ENCODE results near the gene KLK7.

The KLK7 gene

DNA sequence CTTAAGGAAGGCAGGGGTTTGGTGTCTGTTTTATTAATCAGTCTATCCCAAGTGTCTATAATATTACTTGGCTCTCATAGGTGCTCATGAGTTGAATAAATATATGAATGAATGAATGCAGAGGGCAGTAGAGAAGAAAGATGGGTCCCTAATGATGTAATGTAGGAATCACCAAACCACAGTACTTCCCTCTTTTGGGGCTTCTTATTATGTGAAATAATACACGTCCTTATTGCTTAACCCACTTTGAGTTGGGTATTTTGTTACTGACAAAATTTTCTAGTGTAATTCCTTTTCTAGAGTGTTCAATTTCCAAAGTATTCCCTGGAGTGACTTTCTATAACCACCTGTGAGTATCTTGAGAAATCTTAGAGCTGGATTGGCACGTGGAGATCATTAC lies 44.1 kb downstream of the KLK7 start:
- no peak for DNase-seq (ENCODE audit: low read depth in 2 of 3, low spot score in 2 of 3)

DNA sequence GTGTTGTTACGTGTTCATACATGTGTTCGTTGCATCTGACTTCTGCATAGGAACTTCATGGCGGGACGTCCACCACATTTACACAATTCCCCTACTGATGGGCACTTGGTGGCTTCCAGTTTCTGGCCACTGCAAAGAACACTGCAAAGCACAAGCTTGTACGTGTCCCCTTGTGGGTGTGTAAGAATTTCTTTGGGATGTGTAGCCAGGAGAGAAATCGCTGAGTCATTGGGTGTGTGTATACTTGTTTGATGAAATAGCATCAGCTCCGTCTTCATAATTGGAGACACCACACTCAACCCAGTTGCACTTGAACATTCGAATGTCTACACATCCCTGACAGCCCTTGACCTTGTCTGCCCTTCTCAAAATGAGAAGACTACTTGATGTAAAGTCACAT lies 50.1 kb downstream of the KLK7 start:
- DNase-seq (ENCODE audit: low read depth in 2 of 3, low spot score in 2 of 3) = no peak

DNA sequence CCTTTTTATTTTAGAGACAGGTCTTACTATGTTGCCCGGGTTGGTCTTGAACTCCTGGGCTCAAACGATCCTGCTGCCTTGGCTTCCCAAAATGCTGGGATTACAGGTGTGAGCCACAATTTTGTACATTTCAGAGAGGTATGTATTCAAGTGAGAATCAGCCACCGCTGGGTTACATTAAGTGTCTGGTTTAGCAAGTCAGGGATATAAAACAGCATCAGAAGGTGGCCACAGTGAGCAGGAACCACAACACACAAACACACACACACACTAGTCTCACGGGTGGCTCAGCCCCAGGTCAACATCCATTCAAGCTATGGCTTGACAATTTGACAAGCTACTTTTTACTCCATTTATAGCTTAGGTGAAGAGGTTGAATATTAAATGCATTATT lies 51.0 kb downstream of the KLK7 start:
- DNase-seq (ENCODE audit: low read depth in 2 of 3, low spot score in 2 of 3) = no peak

DNA sequence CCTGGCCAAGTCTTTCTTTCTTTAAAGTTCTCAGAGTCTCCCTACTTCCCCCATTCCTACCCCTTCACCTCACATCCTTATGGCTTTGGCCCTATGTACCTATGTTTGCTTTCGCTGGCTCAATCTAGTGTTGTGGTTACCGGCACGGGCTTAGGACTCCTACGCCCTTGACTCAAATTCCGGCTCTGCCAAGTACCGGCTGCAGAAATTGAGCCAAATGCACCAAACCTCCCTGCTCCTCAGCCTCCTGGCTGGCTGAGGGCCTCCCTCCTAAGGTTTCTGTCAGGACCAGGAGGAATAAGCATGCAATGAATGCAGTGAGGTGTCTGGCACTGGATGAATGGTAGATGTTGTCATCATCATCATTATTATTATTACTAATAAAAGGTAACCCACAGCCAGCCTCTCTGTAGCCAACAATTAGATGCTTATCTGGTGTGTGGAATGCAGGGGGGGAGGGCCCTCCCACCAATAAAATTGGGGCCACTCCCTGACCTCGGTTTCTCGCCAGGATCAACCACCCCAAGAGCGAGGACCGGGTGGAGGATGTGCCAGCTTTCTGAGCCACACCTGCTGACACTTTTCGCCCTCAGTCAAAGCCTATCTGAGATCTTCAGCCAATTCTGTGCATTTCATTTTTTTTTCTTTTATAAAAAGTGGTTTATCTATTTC lies 51.6 kb downstream of the KLK7 start:
- no peak for DNase-seq (ENCODE audit: low read depth in 2 of 3, low spot score in 2 of 3)

DNA sequence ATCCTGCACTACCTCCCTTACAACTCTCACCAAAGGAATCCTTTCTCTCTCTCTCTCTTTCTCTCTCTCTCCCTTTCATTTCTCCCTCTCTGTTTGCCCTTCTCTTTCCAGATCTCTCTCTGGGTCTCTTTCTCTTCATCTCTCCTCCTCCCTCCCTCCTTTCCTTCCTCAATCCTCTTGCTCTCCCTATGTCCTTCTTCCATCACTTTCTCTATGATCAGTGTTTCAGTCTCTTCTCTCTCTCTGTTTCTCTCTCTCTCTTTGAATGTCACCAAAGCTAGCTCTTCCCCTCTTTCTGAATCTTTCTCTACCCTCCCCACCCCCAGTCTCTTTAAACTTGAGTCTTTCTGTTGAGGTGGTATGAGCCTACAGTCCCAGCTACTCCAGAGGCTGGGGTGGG lies 52.7 kb downstream of the KLK7 start:
- DNase-seq (ENCODE audit: low read depth in 2 of 3, low spot score in 2 of 3) = no peak

- DNase-seq (ENCODE audit: low read depth in 2 of 3, low spot score in 2 of 3) = no peak
These were observed 54.9 kb downstream of the KLK7 start for GRCh38 chr19:50928831-50929230.
